ENCODE results near the gene MEMO1.

DNA sequence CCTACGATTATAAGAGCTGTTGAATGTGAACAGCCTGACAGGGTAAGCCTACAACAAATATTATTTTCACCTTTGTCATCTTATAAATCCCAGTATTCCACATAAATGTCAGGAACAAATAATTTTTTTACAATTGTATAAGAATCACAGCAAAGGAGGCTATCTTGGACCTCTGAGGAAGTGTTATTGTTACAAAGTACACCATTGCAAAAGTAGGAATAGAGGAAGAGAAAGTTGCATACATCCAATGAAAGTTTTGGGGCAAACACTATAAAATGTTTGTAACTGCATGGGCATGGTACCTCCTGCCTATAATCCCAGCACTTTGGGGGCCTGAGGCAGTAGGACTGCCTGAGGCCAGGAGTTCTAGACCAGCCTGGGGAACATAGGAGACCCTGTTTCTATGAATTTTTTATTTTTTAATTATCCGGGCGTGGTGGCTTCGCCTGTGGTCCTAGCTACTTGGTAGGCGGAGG, 715 bp upstream of the MEMO1 start:
- TF ChIP-seq CTCF (IDR thresholded peaks at IDR 0.05) (no peak), POLR2A (IDR thresholded peaks at IDR 0.05) (no peak)
